ENCODE measurements around the gene SRRM3. TPM values are rescaled to one million over a fixed set of nuclear protein-coding genes. Genes with fewer than 3 reads are reported as not detected.
"Not testable (repeated sequence)": the region's sequence is repeated elsewhere in the genome, so short reads cannot be mapped to it uniquely, and the experiment has no call there.

Gene SRRM3
- total and polyA plus RNA-seq, 8 donors, result 0.37 to 6.4 (median 5.3) TPM; not detected in 2

DNA sequence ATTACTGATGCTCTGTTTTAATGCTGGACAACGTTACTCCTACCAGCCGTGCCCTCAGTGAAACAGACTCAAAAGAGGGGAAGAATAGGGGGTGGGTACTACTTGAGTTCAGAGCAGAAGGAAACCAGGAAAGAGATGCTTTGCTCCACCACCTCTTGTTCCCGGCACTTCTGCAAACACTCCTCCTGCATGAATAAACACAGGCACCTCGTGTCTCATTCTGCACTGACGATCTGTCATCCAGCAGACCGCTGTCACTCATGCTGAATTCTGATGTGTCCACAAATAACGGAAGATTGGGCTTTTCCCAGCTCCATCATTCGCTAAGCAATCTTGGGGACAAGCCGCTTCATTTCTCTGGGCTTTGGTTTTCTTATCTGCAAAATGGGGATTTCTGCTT, 130.4 kb downstream of the SRRM3 start:
- no peak for DNase-seq
- H3K27me3 ChIP-seq, result no peaks in the 10 kb centered on the region
- intact Hi-C loops (cut with DNase I; ENCODE audit: low total_unique reads), result no loop called here
- no peak overlapping the region for H3K4me3 ChIP-seq
- H3K27ac ChIP-seq, result no peak overlapping the region
- no peaks in the 10 kb centered on the region for H3K9me3 ChIP-seq
- H3K36me3 ChIP-seq, result peaks cover 14 to 35% (median 30%) of the 10 kb centered on the region in 4 donors
- peaks cover 25 to 79% (median 54%) of the 10 kb centered on the region in 4 donors for H3K4me1 ChIP-seq
- no peak for TF ChIP-seq POLR2AphosphoS5 (IDR thresholded peaks at IDR 0.05)
- no peak for TF ChIP-seq POLR2A (IDR thresholded peaks at IDR 0.05)
- TF ChIP-seq EP300 (IDR thresholded peaks at IDR 0.05), result no peak
- TF ChIP-seq, protein P1, sequence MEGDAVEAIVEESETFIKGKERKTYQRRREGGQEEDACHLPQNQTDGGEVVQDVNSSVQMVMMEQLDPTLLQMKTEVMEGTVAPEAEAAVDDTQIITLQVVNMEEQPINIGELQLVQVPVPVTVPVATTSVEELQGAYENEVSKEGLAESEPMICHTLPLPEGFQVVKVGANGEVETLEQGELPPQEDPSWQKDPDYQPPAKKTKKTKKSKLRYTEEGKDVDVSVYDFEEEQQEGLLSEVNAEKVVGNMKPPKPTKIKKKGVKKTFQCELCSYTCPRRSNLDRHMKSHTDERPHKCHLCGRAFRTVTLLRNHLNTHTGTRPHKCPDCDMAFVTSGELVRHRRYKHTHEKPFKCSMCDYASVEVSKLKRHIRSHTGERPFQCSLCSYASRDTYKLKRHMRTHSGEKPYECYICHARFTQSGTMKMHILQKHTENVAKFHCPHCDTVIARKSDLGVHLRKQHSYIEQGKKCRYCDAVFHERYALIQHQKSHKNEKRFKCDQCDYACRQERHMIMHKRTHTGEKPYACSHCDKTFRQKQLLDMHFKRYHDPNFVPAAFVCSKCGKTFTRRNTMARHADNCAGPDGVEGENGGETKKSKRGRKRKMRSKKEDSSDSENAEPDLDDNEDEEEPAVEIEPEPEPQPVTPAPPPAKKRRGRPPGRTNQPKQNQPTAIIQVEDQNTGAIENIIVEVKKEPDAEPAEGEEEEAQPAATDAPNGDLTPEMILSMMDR (IDR thresholded peaks at IDR 0.05), result no peak
- 48 to 64% (median 62%) methylated on average over 9 of the region's 9 CpGs for WGBS, 5 donors

DNA sequence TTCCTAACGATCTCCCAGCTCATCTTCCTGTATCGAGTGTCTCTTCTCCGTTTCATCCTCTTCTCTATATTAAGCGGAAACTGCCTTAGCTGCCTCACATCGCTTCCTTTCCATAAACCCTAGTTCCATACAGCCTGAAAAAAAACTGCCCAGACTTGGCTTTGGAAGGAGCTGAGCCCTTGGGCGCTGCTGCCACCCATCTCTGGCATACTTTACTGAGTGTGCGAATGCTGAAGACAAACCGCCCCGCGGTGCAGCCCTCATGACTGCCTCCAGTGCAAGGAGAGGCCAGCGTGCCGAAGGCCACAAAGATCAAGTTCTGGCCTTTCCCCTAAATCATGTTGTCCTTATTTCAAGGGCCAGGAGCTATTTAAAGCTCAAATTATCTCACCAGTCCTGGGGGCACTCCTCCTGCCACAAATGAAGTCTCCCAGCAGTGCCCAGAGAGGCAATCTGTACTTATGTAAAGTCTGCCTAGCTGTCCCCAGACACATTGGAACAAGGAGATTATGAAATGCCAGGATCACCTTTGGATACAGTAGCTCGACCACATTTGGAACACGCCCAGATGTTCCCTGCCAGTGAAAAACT, 131.9 kb downstream of the SRRM3 start:
- DNase-seq, result peak in 1 of 2 donors; percentile 61
- Histone ChIP-seq H3K27me3 (no peaks in the 10 kb centered on the region), H3K9me3 (no peaks in the 10 kb centered on the region), H3K27ac (peak overlapping the region; percentile 3 to 63 (median 36)), H3K36me3 (peaks cover 10 to 20% (median 17%) of the 10 kb centered on the region in 4 donors), H3K4me1 (peaks cover 28 to 86% (median 59%) of the 10 kb centered on the region in 4 donors), H3K4me3 (no peak overlapping the region)
- intact Hi-C loops (cut with DNase I; ENCODE audit: low total_unique reads), result no loop called here
- TF ChIP-seq EP300 (IDR thresholded peaks at IDR 0.05) (peak; percentile 34), POLR2AphosphoS5 (IDR thresholded peaks at IDR 0.05) (peak in 2 of 3 donors; percentile 9 to 54), POLR2A (IDR thresholded peaks at IDR 0.05) (no peak)
- TF ChIP-seq, protein P1 (IDR thresholded peaks at IDR 0.05), result no peak
- 59 to 66% (median 63%) methylated on average over 14 of the region's 14 CpGs for WGBS, 5 donors

DNA sequence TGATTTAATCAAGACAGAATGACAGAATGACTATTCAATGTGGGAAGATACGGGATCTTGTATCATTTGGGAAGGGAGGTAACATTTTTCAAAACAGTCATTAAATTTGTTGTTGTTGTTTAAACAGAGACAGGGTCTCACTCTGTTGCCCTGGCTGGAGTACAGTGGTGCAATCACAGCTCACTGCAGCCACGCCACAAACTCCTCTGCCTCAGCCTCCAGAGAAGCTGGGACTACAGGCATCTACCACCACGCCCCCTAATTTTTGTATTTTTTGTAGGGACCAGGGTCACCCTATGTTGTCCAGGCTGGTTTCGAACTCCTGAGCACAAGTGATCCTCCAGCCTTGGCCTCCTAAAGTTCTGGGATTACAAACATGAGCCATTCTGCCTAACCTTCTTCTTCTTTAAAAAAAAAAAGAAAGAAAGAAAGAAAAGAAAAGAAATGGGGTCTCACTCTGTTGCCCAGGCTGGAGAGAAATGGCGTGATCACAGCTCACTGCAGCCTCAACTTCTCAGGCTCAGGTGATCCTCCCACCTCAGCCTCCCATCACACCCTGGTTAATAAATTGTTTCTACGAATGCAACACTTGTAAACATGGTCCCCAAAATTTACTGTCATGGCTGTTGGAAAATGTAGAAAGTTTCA, 132.7 kb downstream of the SRRM3 start:
- Histone ChIP-seq H3K4me3 (no peak overlapping the region), H3K27me3 (no peaks in the 10 kb centered on the region), H3K36me3 (peaks cover 3 to 13% (median 10%) of the 10 kb centered on the region in 4 donors), H3K27ac (peak overlapping the region in 2 of 5 donors; percentile 36 to 63), H3K4me1 (peaks cover 28 to 91% (median 63%) of the 10 kb centered on the region in 4 donors), H3K9me3 (no peaks in the 10 kb centered on the region)
- DNase-seq, result no peak
- TF ChIP-seq, protein P1 (IDR thresholded peaks at IDR 0.05), result no peak
- TF ChIP-seq POLR2AphosphoS5 (IDR thresholded peaks at IDR 0.05) (no peak), POLR2A (IDR thresholded peaks at IDR 0.05) (no peak), EP300 (IDR thresholded peaks at IDR 0.05) (no peak)
- WGBS, 5 donors, result 85 to 92% (median 88%) methylated on average over 6 of the region's 6 CpGs
- intact Hi-C loops (cut with DNase I; ENCODE audit: low total_unique reads), result no loop called here

DNA sequence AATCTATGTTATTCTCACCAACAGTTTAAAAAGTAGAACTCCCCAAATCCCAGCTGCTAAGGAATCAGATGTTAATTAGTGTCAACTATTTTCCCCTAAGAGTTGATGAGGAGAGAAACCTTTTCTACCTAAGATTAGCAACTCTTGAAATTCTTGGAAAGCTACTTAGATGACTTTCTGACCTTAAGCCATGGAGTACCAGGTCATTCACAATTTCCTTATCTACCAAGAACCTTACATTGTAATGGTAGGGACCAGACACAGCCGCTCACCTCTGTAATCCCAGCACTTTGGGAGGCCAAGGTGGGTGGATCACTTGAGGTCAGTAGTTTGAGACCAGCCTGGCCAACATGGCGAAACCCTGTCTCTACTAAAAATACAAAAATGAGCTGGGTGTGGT, 133.7 kb downstream of the SRRM3 start:
- intact Hi-C loops (cut with DNase I; ENCODE audit: low total_unique reads); DNase-seq; H3K4me3 ChIP-seq; H3K27me3 ChIP-seq; H3K9me3 ChIP-seq; H3K27ac ChIP-seq: not testable (repeated sequence)
- 86 to 95% (median 91%) methylated on average over 2 of the region's 2 CpGs for WGBS, 5 donors
- peaks cover 0 to 11% (median 5%) of the 10 kb centered on the region in 4 donors for H3K36me3 ChIP-seq
- peaks cover 28 to 93% (median 65%) of the 10 kb centered on the region in 4 donors for H3K4me1 ChIP-seq

DNA sequence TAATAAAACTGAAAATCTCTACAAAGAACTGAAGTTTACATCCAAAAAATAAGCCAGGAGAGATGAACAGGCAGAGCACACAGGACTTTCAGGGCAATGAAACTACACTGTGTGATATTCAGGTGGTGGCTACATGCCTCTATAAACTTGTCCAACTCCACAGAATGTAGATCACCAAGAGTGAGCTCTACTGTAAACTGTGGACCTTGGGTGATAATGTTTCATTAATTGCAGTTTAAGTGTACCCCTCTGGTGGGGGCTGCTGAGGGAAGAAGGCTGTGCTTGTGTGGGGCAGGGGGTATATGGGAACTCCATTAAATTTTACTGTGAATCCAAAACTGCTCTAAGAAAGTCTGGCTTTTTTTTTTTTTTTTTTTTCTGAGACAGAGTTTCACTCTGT, 134.4 kb downstream of the SRRM3 start:
- Histone ChIP-seq H3K4me3 (no peak overlapping the region), H3K4me1 (peaks cover 34 to 93% (median 68%) of the 10 kb centered on the region in 4 donors), H3K27me3 (no peaks in the 10 kb centered on the region), H3K36me3 (peaks cover 0 to 8% (median 5%) of the 10 kb centered on the region in 4 donors), H3K9me3 (no peaks in the 10 kb centered on the region), H3K27ac (no peak overlapping the region)
- DNase-seq, result no peak
- no peak for TF ChIP-seq EP300 (IDR thresholded peaks at IDR 0.05)
- no peak for TF ChIP-seq POLR2AphosphoS5 (IDR thresholded peaks at IDR 0.05)
- TF ChIP-seq, protein P1 (IDR thresholded peaks at IDR 0.05), result no peak
- no peak for TF ChIP-seq POLR2A (IDR thresholded peaks at IDR 0.05)
- intact Hi-C loops (cut with DNase I; ENCODE audit: low total_unique reads), result no loop called here

Measured in stomach (tissue), 9 donors.